GM15510 (cell line): ENCODE measurements around the gene IFRD1.

Source experiments
- POLR2A ChIP-seq: IDR thresholded peaks from 3 replicates; pipeline ENCODE4 v1.6.1; 2011; ENCODE audit warnings: borderline replicate concordance; ENCODE audit not compliant: insufficient read length; ENCODE audit errors: extremely low read depth

IFRD1 gene

DNA sequence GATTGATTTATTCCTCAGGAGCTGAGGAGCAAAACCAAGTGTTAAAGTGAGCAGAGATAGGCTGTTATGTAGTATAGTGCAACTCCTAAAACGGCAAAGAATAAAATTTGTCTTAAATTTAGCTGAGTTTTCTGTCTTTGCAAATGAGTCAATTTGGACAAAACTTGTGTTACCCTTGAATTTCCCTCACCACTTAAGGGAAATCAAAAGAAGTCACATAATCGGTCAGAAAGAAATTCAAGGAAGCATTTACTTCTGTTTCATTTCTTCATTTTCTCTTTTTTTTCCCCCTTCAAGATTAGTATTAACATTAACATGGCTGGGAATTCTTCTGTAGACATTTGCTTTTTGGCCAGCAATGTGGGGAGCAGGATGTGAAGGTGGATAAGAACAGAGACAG, 44.4 kb downstream of the IFRD1 start:
- no peak for TF ChIP-seq POLR2A

DNA sequence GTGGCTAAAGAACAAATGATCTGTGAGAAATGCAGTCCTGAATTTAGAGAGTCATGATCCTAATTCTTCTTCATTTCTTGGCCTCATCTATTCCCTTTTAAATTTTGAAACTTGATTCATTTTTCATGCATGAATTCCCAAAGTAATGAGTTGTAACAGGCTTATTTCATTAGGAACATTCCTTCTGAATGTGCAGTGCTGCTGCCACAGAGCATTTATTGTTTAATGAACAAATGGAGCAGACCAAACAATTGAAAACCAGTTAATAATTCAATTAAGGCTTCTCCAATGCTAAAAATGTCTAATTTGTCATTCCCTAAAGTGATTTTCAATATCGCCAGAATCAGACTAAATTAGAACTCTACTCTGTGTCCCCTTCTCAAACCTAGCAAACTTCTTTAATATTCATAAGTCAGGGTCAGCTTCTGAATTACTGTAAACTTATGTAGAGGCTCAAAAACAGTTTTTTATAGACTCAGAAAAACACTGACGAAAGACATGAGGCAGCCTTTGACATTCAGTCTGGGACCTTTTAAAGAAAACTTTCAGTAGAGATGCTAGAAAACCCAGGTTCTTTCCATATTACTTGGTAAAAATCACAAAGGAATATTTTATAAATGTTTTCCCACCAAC, 45.0 kb downstream of the IFRD1 start:
- no peak for TF ChIP-seq POLR2A

DNA sequence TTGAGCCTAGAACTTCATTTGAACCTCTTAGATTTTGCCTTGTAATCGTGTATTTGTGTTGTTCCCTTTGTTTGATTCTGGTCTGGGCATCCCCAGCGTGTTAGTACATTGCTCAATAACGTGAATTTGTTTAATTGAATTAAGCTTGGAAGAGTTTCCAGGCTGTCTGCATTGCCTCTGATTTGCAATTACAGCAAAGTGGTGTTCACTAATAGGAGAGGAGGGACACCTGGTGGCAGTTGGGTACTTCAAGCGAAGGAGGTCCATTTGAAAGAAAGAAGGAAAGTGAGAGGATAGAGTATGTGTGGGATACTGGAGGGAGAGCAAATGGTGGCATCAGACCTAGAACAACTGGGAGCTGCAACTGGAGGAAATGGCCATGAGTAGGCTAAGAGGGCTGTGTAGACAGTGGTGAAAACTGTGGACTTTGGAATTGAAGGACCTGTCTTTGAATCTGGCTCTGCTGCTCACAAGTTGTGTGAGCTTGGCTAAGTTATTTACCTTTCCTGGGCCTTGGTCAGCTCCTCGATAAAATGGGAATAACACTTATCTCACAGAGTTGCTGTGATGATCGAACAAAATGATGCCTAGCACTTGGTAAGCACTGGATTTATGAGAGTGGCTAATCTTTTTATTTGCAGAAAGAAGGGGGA, 45.7 kb downstream of the IFRD1 start:
- no peak for TF ChIP-seq POLR2A

DNA sequence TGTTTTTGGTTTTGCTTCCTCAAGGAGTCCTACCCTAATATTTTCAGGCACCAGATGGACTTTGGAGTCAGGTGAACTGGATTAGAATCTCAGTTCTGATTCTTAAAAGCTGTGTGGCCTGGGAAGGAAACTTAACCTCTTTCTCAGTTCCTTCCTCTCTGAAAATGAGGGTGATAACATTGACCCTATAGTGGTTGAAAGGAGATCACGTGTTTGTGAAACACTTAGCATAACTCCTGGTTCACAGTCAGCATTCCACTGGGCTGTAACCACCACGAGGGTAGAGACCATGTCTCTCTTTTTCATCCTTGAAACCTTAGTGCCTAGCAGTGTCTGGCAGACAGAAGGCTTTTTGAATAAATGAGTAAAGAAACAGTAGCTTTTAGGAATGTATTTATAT, 47.2 kb downstream of the IFRD1 start:
- TF ChIP-seq POLR2A, result no peak

DNA sequence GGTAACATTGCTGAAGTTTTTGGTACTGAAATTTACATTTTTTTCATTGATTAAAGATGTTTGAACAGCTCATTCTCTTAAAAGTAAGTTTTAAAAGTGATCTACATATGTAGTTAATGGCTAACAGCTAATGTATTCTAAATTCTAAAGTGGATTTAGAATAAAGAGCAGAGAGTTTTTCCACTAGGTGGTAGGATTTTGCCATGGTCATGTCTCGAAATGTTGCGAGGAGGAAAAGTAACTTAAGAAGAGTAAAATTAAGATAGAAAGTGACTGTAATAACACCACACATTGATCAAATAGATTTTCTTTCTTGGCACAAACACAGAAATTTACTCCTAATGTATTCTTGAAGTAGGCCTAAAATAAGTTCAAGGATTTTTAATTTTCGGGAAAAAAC, 50.4 kb downstream of the IFRD1 start:
- no peak for TF ChIP-seq POLR2A

DNA sequence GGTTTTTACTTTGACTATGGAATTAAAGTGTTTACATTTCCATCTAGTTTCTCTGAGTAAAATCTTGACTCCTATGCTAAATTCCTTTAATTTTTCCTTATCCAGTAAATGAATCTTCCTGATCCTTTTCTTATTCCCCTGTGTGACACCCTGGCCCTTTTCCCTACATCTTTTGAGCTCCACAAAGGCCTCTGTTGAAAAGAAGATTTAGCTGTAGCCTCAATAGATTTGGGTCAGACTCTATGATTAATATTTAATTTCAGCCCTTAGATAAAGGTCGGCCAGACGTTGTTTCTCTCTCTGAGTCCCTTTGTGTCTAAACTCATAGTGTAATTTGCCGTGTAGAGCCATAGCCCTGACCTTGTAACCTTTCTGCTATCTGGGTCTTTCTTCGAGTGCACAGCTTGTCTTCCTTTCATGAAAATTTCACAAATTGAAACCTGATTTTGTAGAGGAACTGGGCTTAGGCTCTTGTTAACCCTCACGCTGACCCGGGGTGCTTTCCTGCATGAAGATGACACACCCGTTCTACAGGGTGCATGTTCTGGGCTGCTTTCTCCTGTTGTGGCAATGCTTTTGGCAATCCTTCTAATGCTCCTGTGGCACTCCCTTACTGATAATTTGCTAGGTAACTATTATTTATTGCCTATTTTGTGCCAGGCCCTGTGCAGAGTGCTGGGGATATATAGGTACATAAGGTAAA, 51.7 kb downstream of the IFRD1 start:
- no peak for TF ChIP-seq POLR2A

DNA sequence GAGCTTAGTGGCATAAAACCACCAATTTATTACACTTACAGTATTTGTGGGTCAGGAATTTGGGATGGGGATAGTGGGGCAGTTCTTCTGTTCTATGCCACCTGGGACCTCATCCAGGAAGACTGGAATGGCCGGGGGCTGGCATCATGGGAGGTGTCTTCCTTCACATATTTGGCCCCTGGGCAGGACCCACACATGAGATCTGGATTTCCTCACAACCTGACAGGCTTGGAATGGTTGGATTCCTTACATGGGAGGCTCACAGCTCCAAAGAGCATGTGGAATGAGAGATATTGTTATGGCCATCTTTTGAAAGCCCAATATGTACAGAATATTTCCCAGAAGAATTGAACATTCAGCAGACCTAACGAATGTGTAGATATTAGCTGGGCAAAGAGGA, 52.4 kb downstream of the IFRD1 start:
- TF ChIP-seq POLR2A, result no peak

DNA sequence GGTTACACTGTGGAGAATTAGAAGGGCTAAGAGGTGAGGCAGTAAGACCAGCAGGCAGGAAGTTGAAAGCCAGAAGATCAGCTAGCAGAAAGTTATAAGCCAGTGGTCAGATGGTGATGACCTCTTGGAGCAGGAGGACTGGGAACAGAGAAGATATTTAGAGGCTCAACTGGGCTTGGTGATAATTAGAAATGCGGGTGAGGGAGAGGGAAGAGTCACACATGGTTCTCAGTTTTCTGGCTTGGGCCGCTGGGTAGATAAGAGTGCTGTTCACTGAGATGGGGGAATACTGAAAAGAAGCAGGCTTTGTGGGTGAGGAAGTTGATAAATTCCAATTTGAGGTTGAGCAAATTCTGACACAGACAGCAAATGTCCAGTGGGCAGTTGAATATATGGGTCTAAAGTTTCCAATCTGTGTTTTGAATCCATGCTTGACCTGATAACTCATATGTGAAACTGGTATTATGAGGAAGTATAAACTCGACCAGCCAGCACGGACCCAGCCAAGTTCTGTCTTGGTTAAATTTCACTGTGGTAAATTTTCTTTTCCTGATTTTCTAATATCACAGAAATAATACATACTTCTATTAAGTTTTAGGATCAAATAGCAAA, 53.2 kb downstream of the IFRD1 start:
- no peak for TF ChIP-seq POLR2A

DNA sequence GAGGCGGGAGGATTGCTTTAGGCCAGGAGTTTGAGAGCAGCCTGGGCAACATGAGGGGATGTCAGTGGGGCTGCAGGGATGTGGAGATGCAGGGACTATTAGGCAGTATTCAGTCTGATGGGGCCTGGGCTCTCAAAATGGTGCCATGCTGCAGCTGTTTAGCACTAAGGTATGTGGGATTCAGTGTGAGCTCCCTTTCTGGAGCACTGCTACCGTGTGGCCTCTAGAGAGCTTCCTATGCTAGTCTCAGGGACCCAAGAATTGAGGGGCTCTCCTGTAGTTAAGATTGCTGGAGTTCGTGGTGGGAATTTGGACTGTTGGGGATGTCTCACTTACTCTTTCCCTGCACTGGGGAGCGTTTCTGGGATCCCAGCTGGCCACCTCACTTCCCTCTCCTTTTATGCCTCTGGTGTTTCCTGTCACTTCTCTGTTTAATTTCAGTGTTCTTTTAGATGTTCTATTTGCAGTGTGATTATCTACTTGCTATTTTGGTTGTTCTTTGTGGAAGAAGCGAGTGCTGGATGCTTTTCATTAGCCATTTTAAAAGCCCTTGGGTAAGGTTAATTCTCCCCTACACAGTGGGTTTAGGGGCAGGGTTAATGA, 53.9 kb downstream of the IFRD1 start:
- no peak for TF ChIP-seq POLR2A

DNA sequence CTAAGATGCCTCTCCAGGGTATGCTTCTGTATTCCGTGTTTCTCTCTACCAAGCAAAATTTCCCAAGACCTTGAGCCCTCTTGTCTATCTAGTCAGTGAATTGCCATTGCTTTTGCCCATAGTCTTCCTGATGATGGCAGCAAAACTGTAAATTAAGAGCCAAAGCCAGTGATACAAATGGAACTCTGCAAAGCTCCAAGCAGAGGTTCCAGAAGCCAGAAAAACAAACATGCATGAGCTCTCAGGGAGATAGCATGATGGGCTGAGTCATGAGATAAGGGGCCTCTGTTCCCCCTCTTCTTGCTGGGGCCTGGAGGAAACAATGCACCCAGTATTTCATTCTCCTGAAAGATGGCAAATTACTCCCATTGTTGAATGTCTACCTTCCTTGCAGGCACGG, 55.2 kb downstream of the IFRD1 start:
- TF ChIP-seq POLR2A, result no peak

DNA sequence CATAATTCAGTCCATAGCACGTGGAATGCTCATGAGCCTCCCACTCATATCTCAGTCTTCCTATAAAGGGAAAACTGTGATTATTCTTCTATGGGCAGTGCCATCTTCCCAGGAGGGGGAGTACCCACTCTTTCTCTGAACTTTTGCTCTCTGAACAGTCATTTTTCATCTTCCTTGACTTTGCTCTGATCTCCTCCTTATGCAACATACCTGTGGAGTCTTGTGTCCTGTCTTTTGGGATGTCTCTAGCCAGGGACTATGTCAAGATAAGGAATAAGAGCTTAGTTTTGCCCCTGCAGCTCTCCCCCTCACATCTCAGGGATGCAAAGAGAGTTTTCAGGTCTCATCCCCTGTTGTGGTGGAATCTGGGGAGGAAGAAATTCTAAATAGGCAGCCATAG, 58.1 kb downstream of the IFRD1 start:
- no peak for TF ChIP-seq POLR2A

DNA sequence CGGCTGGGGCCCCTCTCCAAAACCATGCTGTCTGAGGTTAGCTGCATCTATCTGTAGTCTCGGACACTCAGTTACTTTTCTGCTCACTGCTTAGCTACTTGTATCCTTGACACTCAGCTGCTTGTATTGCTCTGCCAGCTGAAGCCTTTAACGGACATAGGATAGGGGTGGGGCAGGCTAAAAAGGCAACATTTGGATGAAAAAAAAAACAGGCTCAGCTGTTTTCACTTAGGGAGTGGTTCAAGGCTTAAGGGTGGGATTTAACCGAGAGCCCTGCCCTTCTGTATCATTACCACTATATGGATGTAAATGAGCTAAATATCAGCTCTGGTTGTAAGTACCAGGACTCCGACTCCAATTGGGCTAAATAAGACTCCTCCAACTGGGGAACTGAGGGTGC, 59.1 kb downstream of the IFRD1 start:
- no peak for TF ChIP-seq POLR2A

DNA sequence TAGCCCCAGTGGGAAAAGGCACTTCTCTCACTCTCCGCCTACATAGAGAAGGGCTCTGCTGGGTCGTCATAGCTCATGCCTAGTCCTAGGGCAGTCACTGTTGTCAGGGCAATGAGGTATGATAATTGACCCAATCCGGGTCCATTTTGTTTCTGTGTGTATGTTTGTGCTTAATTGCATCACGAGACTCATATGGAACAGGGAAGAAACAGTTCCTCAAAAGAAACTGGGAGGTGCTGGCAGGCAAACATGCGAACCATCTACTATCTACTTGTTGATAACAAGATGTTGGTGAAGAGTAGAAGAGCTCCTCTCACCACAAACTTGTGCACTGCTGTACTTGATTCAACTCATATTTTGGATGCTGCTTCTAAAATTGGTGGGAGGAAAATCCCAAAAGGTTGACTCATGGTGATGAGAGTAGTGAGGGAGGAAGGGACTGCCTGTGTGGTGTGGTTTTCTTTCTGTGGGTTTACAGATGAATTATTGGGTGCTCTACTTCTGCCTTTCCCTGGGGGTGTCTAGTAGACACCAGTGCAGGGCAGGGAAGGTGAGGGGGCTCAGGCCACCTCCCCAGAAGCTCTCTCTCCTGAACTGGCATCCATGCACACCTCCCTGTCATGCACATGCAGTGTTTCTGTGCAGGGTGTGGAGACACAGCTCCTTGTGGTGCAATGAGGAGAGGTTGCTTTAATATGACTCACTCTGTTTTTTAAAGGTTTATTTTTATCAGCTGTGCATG, 59.9 kb downstream of the IFRD1 start:
- no peak for TF ChIP-seq POLR2A

DNA sequence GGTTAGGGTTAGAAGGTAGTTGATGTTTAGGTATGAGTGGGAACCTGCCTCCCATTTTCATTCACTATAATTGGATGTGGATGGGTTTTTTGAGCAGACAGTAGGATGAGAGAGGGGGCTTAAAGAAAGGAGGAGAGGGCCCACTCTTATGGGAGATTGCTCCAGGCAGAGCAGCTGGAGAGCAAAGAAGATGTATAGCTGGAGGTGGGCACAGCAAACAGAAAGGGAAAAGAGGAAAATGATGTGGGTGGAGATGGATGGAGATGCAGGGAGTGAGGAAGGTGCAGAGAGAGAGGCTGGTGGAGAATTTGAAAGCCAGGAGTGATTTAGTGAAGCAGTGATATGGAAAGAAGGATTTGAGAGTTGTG, 60.5 kb downstream of the IFRD1 start:
- no peak for TF ChIP-seq POLR2A
